Neural cell (in vitro differentiated cells): Measurements from ENCODE around the gene QDPR. TPM values are rescaled to one million over a fixed set of nuclear protein-coding genes. Genes with fewer than 3 reads are reported as not detected.

Experiments
- H2AFZ ChIP-seq: fragments of 200-600, 300-800 bp; sonication (generic), shearing (Covaris generic); 2 replicates; pipeline ENCODE4 v1.6.0; 2014; ENCODE audit warnings: low read depth, mild to moderate bottlenecking, antibody characterized with exemption, low read length, moderate library complexity
- H3F3A ChIP-seq: fragments of 200-600 bp; shearing (Covaris generic); 2 replicates; pipeline ENCODE4 v1.6.1; 2016; ENCODE audit warnings: mild to moderate bottlenecking, moderate library complexity, mixed read lengths, antibody characterized with exemption, low read length; ENCODE audit not compliant: insufficient read depth, poor library complexity, severe bottlenecking
- H3K27ac ChIP-seq: fragments of 200-600, 300-800 bp; sonication (generic), shearing (Covaris generic); 2 replicates; pipeline ENCODE4 v1.5.1; 2014; ENCODE audit warnings: mild to moderate bottlenecking, low read length, moderate library complexity
- H3K27me3 ChIP-seq: fragments of 300-800, 200-600 bp; sonication (generic), shearing (Covaris generic); 2 replicates; pipeline ENCODE4 v1.6.0; 2014; ENCODE audit warnings: mild to moderate bottlenecking, low read depth, low read length, moderate library complexity; ENCODE audit not compliant: insufficient read depth
- H3K36me3 ChIP-seq: fragments of 300-800, 200-600 bp; sonication (generic), shearing (Covaris generic); 2 replicates; pipeline ENCODE4 v1.5.1; 2014; ENCODE audit warnings: mild to moderate bottlenecking, antibody characterized with exemption, low read length, moderate library complexity; ENCODE audit not compliant: insufficient read depth
- H3K4me2 ChIP-seq: fragments of 300-800, 200-600 bp; sonication (generic), shearing (Covaris generic); 2 replicates; pipeline ENCODE4 v1.6.0; 2014; ENCODE audit warnings: mild to moderate bottlenecking, low read length
- H3K4me3 ChIP-seq: fragments of 300-800, 200-600 bp; sonication (generic), shearing (Covaris generic); 2 replicates; pipeline ENCODE4 v1.5.1; 2014; ENCODE audit warnings: mild to moderate bottlenecking, low read length, moderate library complexity
- H3K79me2 ChIP-seq: fragments of 200-600 bp; shearing (Covaris generic); replicated peaks from 2 replicates; pipeline ENCODE4 v1.6.0; 2014; ENCODE audit warnings: mild to moderate bottlenecking, low read length, moderate library complexity; ENCODE audit not compliant: insufficient read depth
- H3K9ac ChIP-seq: fragments of 300-800, 200-600 bp; sonication (generic), shearing (Covaris generic); 2 replicates; pipeline ENCODE4 v1.6.1; 2016; ENCODE audit warnings: mild to moderate bottlenecking, low read length, mixed read lengths
- H3K9me2 ChIP-seq: fragments of 200-600 bp; shearing (Covaris generic); 2 replicates; pipeline ENCODE4 v1.6.1; 2016; ENCODE audit warnings: mild to moderate bottlenecking, low read length, mixed read lengths; ENCODE audit not compliant: insufficient read depth
- H3K9me3 ChIP-seq: fragments of 200-600, 300-800 bp; sonication (generic), shearing (Covaris generic); 2 replicates; pipeline ENCODE4 v1.6.1; 2016; ENCODE audit warnings: mild to moderate bottlenecking, mixed run types, low read length, moderate library complexity, mixed read lengths
- H4K20me1 ChIP-seq: fragments of 200-600 bp; shearing (Covaris generic); 2 replicates; pipeline ENCODE4 v1.6.1; 2016; ENCODE audit warnings: mild to moderate bottlenecking, mixed run types; ENCODE audit not compliant: insufficient read depth
- CTCF ChIP-seq: fragments of 450-650 bp; IDR thresholded peaks from 2 replicates; pipeline ENCODE4 v1.5.1; 2014; ENCODE audit warnings: antibody characterized with exemption, mild to moderate bottlenecking, moderate library complexity; ENCODE audit not compliant: poor library complexity, severe bottlenecking
- EP300 ChIP-seq: fragments of 450-650 bp; conservative IDR thresholded peaks from 2 replicates; pipeline ENCODE4 v1.6.1; 2014; ENCODE audit warnings: antibody characterized with exemption, mild to moderate bottlenecking, moderate library complexity; ENCODE audit not compliant: poor library complexity, severe bottlenecking
- EZH2 ChIP-seq: fragments of 200-600, 300-800 bp; shearing (Covaris generic), sonication (generic); IDR thresholded peaks from 2 replicates; pipeline ENCODE4 v1.6.1; 2014; ENCODE audit warnings: antibody characterized with exemption, low read length, borderline replicate concordance, mild to moderate bottlenecking; ENCODE audit not compliant: insufficient read depth, poor library complexity, severe bottlenecking
- MXI1 ChIP-seq: fragments of 450-650 bp; conservative IDR thresholded peaks from 2 replicates; pipeline ENCODE4 v1.6.1; 2014; ENCODE audit warnings: antibody characterized with exemption, mild to moderate bottlenecking; ENCODE audit not compliant: poor library complexity, severe bottlenecking
- POLR2AphosphoS5 ChIP-seq: IDR thresholded peaks from 2 replicates; pipeline ENCODE4 v1.6.1; 2012
- REST ChIP-seq: IDR thresholded peaks from 2 replicates; pipeline ENCODE4 v1.6.1; 2012; ENCODE audit warnings: borderline replicate concordance
- SMC3 ChIP-seq: fragments of 450-650 bp; conservative IDR thresholded peaks from 2 replicates; pipeline ENCODE4 v1.6.1; 2014; ENCODE audit warnings: antibody characterized with exemption, mild to moderate bottlenecking, moderate library complexity; ENCODE audit not compliant: poor library complexity
- TAF1 ChIP-seq: IDR thresholded peaks from 2 replicates; pipeline ENCODE4 v1.6.1; 2012; ENCODE audit warnings: low read depth
- polyA plus RNA-seq: library from polyadenylated mRNA; depleted of rRNA; stranded (reverse); fragments of >200 nt; gene quantifications from 2 replicates; pipeline ENCODE4 v1.2.3, GENCODE V29; 2014

The QDPR gene
- polyA plus RNA-seq, 1 donor from 2014 or later, result 37.3 TPM

- H3K4me3 ChIP-seq, result peak overlapping the region; percentile 85
- peak overlapping the region; percentile 71 for H3K9ac ChIP-seq
- H3K36me3 ChIP-seq, result no peaks in the 10 kb centered on the region
- TF ChIP-seq REST, result no peak
- TF ChIP-seq EP300, result no peak
- TF ChIP-seq CTCF, result no peak
- peak; percentile 5 for TF ChIP-seq TAF1
- no peaks in the 10 kb centered on the region for H3K9me2 ChIP-seq
- H3K27me3 ChIP-seq, result no peaks in the 10 kb centered on the region
- no peaks in the 10 kb centered on the region for H3F3A ChIP-seq
- H3K79me2 ChIP-seq, result no peaks in the 10 kb centered on the region
- H3K4me2 ChIP-seq, result peak overlapping the region; percentile 94
- H3K9me3 ChIP-seq, result no peaks in the 10 kb centered on the region
- H4K20me1 ChIP-seq, result no peaks in the 10 kb centered on the region
- peak overlapping the region; percentile 53 for H2AFZ ChIP-seq
- H3K27ac ChIP-seq, result peak overlapping the region; percentile 54
Measured at GRCh38 chr4:17511051-17511450, 839 bp downstream of the QDPR start.

GRCh38 chr4:17510582-17510981 lies 1.3 kb downstream of the QDPR start:
- H3K9ac ChIP-seq, result peak overlapping the region; percentile 71
- H3K9me3 ChIP-seq, result no peaks in the 10 kb centered on the region
- H4K20me1 ChIP-seq, result no peaks in the 10 kb centered on the region
- peak overlapping the region; percentile 85 for H3K4me3 ChIP-seq
- H3K27ac ChIP-seq, result no peak overlapping the region
- TF ChIP-seq POLR2AphosphoS5, result no peak
- no peak for TF ChIP-seq TAF1
- no peak for TF ChIP-seq MXI1
- TF ChIP-seq CTCF, result no peak
- TF ChIP-seq EZH2, result no peak
- no peak for TF ChIP-seq SMC3
- TF ChIP-seq EP300, result no peak
- TF ChIP-seq REST, result no peak
- peak overlapping the region; percentile 94 for H3K4me2 ChIP-seq
- no peaks in the 10 kb centered on the region for H3K79me2 ChIP-seq
- H3K9me2 ChIP-seq, result no peaks in the 10 kb centered on the region
- H3K27me3 ChIP-seq, result no peaks in the 10 kb centered on the region
- H2AFZ ChIP-seq, result no peak overlapping the region
- H3F3A ChIP-seq, result no peaks in the 10 kb centered on the region
- no peaks in the 10 kb centered on the region for H3K36me3 ChIP-seq
